HepG2 (cell line): ENCODE measurements around the gene HOXA13.

Experiments
- CREB1 ChIP-seq, 2 experiments: fragments of 450-650 bp in 1 of 2; IDR thresholded peaks; 2 replicates each; pipeline ENCODE4 v1.6.1; 2016 to 2017; ENCODE audit warnings: control low read depth in 1 of 2, mild to moderate bottlenecking in 1 of 2, missing compliant biosample characterization in 1 of 2, missing genetic modification characterization in 1 of 2
- CTCF ChIP-seq: sonication (generic); formaldehyde crosslinking; IDR thresholded peaks from 2 replicates; pipeline ENCODE4 v1.5.0; 2020; ENCODE audit warnings: mild to moderate bottlenecking, missing genetic modification reagents, moderate library complexity
- FOSL2 ChIP-seq: sonication (generic); formaldehyde crosslinking; IDR thresholded peaks from 2 replicates; pipeline ENCODE4 v1.4.0; 2020; ENCODE audit warnings: missing genetic modification reagents
- MYNN ChIP-seq: sonication (generic); formaldehyde crosslinking; IDR thresholded peaks from 2 replicates; pipeline ENCODE4 v1.4.0; 2020; ENCODE audit warnings: mild to moderate bottlenecking, low read depth, missing genetic modification reagents
- NFE2L1 ChIP-seq: sonication (generic); formaldehyde crosslinking; IDR thresholded peaks from 2 replicates; pipeline ENCODE4 v1.4.0; 2020; ENCODE audit warnings: missing genetic modification reagents, mild to moderate bottlenecking, borderline replicate concordance
- ONECUT2 ChIP-seq: sonication (generic); formaldehyde crosslinking; IDR thresholded peaks from 2 replicates; pipeline ENCODE4 v1.4.0; 2020; ENCODE audit warnings: missing genetic modification reagents
- TAF1 ChIP-seq: sonication (generic); formaldehyde crosslinking; IDR thresholded peaks from 2 replicates; pipeline ENCODE4 v1.4.0; 2020; ENCODE audit warnings: missing genetic modification reagents
- TBX3 ChIP-seq: fragments of 450-650 bp; IDR thresholded peaks from 2 replicates; pipeline ENCODE4 v1.6.1; 2017; ENCODE audit warnings: antibody characterized with exemption, mild to moderate bottlenecking, inconsistent platforms, borderline replicate concordance
- TSC22D2 ChIP-seq: sonication (generic); formaldehyde crosslinking; IDR thresholded peaks from 2 replicates; pipeline ENCODE4 v1.5.1; 2020; ENCODE audit warnings: missing genetic modification reagents, mild to moderate bottlenecking, borderline replicate concordance
- ZFX ChIP-seq: sonication (generic); formaldehyde crosslinking; IDR thresholded peaks from 2 replicates; pipeline ENCODE4 v1.4.0; 2020; ENCODE audit warnings: mild to moderate bottlenecking, low read depth, missing genetic modification reagents, moderate library complexity
- ZNF670 ChIP-seq: sonication (generic); formaldehyde crosslinking; IDR thresholded peaks from 2 replicates; pipeline ENCODE4 v1.8.0; 2022; ENCODE audit warnings: mild to moderate bottlenecking, missing genetic modification reagents, borderline replicate concordance
- TF ChIP-seq, protein P1 (sequence below): IDR thresholded peaks from 2 replicates; pipeline ENCODE4 v1.6.1; 2012; ENCODE audit warnings: inconsistent platforms
- TF ChIP-seq, protein P2 (sequence below): sonication (generic); formaldehyde crosslinking; conservative IDR thresholded peaks from 2 replicates; pipeline ENCODE4 v1.8.1; 2023; ENCODE audit warnings: missing genetic modification reagents

GRCh38 chr7:27200761-27201579 is 1.1 kb upstream of the HOXA13 start:
- no peak for TF ChIP-seq MYNN (CRISPR knock-in tag)
- TF ChIP-seq, protein P1, sequence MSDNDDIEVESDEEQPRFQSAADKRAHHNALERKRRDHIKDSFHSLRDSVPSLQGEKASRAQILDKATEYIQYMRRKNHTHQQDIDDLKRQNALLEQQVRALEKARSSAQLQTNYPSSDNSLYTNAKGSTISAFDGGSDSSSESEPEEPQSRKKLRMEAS: no peak
- no peak for TF ChIP-seq CTCF (CRISPR knock-in tag)
- TF ChIP-seq, protein P2, sequence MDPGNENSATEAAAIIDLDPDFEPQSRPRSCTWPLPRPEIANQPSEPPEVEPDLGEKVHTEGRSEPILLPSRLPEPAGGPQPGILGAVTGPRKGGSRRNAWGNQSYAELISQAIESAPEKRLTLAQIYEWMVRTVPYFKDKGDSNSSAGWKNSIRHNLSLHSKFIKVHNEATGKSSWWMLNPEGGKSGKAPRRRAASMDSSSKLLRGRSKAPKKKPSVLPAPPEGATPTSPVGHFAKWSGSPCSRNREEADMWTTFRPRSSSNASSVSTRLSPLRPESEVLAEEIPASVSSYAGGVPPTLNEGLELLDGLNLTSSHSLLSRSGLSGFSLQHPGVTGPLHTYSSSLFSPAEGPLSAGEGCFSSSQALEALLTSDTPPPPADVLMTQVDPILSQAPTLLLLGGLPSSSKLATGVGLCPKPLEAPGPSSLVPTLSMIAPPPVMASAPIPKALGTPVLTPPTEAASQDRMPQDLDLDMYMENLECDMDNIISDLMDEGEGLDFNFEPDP (CRISPR knock-in tag): no peak
- no peak for TF ChIP-seq FOSL2 (CRISPR knock-in tag)
- TF ChIP-seq ONECUT2: no peak
- TF ChIP-seq TSC22D2 (CRISPR knock-in tag): no peak
- TF ChIP-seq TAF1 (CRISPR knock-in tag): no peak
- no peak for TF ChIP-seq ZNF670 (CRISPR knock-in tag)
- TF ChIP-seq NFE2L1: no peak
- TF ChIP-seq ZFX (CRISPR knock-in tag): no peak
- TF ChIP-seq CREB1 (IDR thresholded peaks at IDR 0.05): no peak
- no peak for TF ChIP-seq CREB1 (CRISPR knock-in tag; IDR thresholded peaks at IDR 0.05)
- TF ChIP-seq TBX3: no peak
